ENCODE measurements around the gene TAGLN2.
A peak's percentile ranks its signal among the peaks of the same experiment; 100 is the strongest.

The TAGLN2 gene

DNA sequence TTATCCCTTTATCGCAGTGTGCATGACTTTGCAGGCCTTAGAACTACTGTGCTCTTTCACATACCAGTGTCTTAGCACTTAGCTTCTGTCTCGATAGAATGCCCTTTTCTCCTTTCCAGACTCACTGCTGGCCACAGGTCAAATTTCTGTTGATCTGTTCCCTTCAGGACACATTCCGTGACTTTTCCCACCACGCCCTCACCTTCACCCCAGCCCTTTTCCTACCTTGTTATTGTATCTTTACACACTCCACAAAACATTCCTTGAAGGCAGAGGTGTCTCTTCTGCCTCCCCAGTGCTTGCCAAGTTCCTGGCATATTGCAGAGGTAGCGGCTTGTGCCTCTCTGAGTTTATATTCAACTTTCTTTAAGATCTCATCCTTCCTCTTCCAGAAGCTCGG lies 23.8 kb upstream of the TAGLN2 start:
- DNase-seq (ENCODE audit: low read depth) = no peak

DNA sequence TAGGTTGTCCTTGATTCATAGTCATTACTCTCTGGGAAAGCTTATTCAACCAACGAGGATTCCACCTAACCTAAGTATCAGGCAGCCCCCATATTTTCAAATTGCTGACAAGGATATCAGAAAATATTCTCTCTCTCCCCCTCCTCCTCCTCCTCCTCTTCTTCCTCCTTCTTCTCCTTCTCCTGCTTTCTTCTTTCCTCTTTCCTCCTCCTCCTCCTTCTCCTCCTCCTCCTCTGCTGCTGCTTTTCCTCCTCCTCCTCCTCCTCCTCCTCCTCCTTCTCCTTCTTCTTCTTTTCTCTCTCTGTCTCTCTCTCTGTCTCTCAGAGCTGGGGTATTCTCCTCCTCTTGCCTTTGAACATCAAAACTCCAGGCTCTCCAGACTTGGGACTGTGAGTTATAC lies 22.6 kb upstream of the TAGLN2 start:
- DNase-seq (ENCODE audit: low read depth) = no peak

DNA sequence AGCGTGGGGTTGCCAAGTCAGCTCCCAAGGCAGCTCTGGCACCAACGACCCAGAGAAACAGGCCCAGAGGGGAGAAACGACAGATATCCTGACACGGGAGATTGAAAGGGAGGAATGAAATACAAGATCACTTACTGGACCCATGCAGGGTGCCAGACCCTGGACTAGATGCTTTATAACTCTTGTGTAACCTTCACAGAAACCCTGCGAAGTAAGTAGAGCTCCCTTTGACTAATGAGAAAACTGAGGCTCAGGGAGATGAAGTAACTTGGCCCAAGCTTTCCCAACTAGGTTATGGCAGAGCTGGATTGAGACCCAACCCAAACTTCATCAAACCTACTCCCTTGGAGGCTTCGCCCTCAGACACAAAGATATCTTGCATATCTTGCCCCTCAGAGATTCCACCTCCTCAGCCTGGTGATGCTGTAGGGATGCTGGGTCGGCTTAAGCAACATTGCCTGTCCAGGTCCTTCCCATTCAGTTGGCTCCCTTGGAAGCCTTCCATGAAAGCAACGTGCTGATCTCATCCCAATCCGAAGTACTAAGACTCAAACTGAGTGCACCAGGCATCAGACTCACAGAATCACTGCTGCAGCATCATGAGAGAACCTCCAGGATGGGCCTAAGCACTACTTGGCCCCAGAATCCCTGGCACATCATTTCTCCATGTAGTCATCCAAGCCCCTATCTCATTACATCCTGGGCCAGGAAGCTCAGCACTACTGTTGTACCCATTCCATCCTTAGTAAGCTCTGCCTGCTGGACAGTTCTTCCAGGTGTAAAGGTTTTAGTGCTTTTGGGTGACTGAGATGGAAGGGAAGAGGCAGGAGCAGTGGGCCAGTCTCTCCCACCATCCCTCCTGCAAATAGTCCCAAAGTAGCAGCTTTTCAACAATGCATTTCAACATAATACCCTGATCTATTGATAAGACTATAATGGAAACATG lies 21.2 kb upstream of the TAGLN2 start:
- DNase-seq (ENCODE audit: low read depth) = no peak

DNA sequence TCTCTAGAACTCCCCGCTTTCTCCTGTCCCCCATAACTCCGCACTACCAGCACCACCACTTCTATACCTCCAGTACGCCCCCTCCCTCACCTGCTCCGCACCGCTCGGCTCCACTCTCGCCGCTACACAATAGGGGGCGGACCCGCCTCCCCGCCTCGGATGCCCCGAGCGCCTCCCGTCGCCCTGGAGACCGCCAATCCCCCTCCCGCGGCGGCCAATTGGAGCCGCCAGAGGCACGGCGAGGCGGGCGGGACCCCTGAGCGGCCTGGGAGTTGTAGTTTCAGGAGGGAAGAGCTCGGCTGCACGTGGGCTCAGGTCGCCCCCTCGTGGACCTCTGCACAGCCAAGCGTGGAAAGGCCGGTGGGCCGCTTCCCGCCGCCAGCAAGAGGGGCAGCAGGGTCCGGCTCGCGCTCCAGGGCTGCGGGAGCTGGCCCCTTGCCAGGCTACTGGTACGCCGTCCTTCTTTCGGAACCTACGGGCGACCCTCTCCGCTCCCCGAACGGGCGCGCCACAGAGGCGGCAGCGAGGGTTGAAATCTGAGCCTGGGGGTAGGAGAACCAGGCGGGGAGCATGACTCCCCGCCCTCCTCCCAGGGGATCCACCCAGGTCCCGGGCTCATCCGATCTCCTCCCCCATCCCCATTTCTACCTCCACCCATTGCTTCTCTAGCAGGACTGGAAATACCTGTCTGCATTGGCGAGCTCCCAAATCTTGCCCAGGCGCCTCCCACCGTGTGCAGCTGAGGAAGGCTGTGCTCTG lies 20.4 kb upstream of the TAGLN2 start, which contains the start of gene IGSF9:
TSS of gene IGSF9 (minus strand) at position 131 of the 759 bp plus-strand sequence. CDS start 2,159 bp downstream, outside the sequence.
- DNase-seq (ENCODE audit: low read depth) = peak; percentile 52

DNA sequence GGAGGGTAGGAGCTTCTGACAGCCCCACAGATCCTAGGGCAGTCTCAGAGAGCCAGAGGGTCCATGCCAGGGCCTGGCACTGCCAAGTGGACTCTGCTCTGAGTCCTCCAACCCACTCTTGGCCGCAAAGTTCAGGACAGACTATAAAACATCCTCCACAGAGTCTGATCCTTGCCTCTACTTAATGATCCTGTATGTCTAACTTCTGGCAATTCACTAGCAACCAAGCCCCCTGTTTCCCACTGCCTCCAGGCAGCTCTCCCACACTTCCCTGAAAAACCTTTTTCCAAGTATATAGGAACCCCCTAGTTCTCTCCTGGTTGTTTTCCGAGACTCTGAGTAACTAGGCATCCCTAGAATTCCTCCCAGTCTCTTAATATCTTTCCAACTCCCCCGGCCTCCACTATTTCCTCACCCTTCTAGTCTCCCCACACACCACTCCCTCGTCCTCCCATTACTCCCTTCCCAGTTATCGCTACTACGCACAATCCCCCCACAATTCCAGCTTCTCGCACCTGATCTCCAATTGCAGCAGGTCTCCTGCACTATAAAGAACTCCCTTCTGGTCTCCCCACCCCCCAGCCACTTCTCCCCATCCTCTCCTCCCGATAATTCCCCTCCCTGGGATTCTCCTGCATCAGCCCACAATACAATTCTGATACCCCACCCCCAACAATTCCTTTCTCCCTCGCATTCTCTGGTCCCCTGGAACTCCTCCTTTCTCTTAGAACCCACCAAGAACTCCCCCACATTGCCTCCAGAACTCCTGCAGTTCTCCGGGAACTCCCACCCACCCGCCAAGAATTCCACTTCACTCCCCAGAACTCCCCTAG lies 19.5 kb upstream of the TAGLN2 start:
- DNase-seq (ENCODE audit: low read depth) = no peak

DNA sequence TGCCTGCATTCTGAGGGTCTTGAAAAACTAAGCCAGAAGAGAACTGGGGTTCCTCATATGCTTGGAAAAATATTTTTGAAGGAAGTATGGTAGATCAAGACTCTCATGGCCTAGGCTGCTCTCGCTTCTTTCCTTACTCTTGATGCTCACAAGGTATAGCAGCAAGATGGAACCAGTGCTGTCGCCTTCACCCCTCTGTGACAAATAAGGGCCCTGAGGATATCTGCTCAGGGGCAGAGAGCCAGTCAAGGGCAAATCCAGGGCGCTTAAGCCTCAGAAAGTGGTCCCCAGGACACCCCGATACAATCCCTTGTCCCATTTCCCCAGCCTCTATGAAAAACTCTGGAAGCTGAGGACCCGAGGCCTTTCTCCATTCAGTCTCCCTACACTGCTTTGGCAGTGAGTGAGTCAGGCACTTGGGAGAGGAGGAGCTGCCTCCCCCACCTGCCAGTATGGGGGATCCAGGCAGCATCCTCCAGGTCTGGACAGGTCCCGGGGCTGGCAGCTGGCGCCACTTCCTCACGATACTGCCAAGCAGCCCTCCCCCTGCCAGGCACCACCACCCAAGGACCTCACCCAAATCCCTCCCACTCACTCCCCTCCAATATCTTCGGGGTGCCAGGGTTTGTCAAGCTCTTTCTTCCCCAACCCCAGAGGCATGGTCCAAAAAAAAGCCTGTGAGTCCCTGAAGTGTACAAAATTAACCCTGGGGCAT lies 18.8 kb upstream of the TAGLN2 start:
- no peak for DNase-seq (ENCODE audit: low read depth)

DNA sequence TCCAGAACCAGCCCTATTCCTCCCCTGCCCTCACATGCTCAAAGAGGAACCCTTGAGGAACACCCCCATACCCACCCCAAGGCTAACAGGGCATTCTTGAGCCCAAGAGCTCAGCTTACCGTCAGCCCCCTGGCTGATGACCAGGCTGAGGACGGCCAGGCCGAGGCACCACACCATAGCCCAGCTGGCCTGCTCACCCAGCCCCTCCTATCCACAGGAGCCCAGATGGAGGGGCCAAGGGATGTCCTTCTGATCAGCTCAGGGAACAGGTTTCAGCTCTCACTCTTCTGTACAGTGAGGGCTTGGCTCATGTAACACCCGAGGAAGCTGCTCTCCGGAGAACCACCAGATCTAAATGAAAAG lies 18.0 kb upstream of the TAGLN2 start:
- DNase-seq (ENCODE audit: low read depth) = no peak

DNA sequence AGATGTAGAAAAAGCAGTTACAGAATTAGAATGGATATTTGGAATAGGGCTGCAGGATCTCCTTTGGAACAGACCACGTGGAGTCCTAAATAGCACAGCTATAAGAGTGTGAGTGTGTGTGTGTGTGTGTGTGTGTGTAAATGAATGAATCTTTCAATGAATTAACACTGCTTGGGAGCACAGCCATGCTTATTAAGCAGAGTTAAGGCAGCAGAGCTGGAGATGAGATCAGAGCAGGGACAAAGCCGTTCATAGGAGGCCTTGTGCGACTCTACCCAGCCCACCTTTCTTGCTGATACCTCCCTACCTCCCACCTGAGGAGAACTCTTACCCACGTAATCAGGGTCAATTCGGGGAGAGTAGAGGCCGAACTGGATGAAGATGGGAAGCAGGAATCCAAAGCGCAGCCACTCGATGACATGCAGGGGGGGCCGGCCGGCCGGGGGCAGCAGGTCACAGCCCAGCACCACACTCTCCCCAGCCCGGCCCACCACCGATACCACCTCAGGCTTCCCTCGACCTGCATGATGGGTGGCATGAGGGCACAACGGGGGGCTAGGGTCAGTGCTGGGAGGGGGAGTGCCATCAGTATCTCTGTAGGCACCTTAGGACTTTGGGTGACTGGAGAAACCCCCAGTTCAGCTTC lies 17.4 kb upstream of the TAGLN2 start:
- no peak for DNase-seq (ENCODE audit: low read depth)

DNA sequence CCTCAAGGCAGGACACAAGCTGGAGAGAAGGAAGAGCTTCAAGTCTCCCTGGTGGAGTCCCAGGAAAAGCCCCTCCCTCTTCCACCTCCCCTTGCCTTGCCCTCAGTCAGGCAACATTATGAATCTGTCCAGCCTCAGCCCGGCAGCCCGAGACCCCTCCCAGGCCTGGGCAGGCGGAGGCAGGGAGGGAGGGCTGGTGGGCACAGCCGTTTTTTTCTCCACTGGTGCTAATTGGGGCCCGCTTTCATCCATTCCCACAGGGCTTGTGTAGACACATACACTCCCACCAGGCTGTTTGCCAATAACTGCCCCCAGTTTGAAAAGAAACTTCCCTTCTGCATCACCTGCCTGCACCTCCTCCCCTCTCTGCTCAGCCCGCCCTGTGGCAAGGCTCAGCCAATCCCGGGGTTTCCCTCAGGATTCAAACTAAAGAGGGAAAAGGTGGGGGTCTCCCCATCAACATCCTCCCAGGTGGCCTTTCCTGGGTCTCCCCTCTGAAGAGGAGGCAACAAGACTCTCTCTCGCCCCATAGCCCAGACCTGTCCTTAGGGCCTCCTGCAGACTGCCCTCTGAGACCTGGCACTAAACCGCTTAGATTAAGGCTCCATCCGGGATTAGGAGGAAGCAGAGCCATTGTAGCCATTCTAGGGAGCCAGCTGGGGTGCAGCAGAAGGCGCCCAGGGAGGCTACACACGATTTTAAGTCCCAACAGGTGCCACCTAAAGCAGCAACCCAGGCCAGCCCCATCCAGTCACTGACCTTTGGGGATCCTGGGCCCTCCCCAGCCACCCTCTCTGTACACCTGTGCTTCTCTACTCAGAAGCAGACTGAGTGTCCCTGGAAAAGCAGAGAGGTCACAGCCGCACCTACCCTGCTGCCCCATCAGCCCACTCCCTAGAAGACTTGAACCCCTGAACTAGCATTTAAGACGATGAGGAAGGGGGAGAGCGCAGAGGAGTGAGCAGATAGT lies 16.6 kb upstream of the TAGLN2 start:
- no peak for DNase-seq (ENCODE audit: low read depth)

DNA sequence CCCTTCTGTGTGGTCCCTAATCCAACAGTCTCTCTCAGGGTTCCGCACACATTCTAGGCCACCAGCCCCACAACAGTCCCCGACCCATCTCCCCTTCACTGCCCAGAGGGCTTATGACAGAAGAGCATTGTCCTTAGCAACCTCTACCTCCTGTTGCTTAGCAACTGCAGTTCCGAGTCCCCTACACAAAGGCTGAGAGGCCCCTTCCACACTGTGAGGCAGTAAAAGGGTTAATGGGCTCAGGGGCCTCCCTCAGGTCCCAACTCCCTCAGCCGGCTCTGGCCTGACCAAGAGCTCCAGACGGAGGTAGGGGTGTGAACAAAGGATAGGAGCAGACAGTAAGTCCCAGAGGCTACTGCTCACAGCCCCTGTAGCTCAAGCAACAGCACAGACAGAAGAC lies 15.8 kb upstream of the TAGLN2 start:
- DNase-seq (ENCODE audit: low read depth) = no peak

DNA sequence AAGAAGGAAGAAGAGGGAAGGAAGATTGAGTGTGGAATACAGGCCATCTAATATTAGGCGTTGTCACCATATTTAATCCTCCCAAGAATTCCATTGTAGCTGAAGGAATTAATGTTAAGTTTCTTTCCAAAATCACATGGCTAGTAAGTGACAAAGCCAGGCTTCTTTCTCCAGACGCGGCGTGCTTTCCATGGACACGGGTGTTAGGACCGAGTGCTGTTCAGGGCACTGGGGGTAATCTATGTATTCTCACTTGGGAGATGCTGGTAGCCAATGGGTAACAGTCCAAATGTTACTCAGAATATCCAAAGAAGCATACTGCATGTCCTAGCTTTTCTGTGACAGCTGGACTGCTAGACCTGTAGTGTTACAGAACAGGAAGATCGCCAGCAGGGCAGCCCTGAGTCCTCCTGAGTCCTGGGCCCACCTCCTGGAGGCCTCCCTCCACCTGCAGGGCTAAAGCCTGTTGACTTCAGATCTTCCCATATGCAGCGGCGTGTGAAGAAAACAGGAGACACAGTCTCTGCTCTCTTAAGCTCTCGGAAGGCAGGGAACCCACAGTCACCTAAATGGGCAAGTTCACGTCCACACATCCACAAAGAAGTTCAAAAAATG lies 14.8 kb upstream of the TAGLN2 start:
- DNase-seq (ENCODE audit: low read depth) = no peak

DNA sequence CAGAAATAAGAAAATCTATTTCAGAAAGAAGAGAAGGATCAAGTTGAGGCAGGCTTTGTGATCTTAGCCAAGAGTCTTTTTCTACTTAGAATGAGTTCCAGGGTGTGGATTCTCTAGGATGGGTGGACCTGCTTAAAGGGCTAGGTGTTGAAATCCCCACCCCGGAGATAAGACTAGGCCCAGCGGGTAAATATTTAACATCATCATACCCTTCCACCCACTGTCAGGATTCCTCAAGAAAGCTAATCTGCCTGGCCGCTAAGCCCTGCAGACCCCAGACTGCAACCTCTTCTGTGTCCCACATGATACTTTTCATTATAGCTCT lies 14.3 kb upstream of the TAGLN2 start:
- DNase-seq (ENCODE audit: low read depth) = no peak

DNA sequence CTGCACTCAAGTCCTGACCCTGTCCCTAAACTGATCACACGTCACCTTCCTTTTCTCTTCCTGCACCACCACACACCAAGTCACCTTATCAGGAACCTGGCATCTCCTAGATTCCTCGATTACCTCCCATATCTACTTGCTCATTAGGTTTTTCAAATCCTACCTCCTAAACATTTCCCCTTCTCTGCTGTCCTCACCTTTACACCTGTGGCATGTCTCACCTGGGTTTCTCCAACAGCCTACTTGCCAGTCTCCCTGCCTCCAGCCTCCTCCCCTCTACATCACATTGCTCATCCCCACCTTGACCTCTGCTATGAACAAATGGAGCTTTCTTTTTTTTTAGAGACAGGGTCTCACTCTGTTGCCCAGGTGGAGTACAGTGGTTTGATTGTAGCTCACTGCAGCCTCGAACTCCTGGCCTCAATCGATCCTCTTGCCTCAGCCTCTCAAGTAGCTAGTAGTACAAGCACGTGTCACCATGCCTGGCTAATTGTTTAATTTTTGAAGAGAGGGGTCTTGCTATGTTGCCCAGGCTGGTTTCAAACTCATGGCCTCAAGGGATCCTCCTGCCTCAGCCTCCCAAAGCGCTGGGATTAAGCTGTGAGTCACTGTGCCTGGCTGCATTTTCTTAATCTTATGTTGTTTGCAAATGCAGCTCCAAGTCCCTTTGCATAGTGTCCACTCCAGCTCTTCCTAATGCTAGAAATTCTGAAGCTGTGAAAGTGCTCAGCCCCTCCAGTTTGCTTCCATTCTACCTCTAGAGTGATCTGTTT lies 13.8 kb upstream of the TAGLN2 start:
- DNase-seq (ENCODE audit: low read depth) = no peak

DNA sequence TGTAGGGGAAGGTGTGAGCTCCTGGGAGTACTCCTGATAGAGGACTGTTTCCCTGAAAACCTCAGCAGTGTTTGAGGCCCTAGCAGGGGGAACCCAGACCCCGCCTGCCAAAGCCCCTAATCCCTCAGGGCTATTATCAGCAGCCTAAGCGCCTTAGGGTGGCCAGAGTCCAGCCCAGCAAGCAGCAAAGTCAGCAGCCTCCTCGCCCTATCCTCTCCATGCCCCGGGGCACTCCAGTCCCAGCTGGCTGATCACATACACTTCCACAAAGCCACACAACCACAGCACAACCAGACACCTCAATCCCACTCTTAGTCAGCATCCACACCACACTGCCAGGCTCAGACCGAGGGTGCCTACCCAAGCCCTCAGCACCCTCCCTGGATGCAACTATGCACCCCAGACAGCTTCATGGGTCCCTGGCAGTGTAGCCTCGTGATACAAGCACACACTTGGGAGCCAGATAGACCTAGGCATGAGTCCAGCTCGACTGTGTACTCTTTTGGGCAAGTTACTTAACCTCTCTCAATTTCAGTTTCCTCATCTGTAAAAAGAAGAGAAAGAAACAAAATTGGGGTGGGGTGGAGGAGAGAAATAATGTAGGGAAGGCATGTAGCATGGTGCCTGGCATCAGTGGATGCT lies 13.0 kb upstream of the TAGLN2 start:
- DNase-seq (ENCODE audit: low read depth) = no peak

DNA sequence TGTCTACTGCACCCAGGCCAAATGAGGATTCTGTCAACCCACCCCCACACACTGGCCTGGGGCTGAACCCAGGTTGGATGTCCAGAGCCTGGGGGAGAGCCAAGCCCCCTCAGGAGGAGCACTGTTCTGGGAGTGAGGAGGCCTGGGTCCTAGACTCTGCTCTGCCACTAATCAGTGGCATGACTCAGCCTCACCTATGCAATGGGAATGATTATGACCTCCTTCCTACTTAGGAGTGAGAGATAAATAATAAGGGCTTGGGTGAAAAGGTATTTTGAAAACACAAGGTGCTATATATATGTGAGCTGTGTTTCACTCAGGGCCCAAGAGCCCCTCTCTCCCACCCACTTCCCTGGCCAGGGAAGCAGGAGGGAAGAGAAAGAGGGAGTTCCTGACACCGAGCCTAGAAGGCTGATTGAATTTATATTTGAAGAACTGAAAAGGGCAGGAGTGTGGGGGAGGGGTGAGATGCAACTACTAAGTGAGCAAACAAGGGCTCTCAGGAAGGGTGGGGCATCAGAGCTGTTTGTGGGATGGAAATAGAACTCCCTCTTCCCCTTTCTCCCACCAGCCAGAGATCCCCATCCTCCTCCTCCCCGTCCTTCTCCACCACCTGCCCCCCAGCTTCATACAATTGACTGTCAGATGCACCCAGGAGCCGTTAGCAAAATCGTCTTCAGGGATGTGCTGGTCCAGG lies 11.9 kb upstream of the TAGLN2 start:
- no peak for DNase-seq (ENCODE audit: low read depth)

DNA sequence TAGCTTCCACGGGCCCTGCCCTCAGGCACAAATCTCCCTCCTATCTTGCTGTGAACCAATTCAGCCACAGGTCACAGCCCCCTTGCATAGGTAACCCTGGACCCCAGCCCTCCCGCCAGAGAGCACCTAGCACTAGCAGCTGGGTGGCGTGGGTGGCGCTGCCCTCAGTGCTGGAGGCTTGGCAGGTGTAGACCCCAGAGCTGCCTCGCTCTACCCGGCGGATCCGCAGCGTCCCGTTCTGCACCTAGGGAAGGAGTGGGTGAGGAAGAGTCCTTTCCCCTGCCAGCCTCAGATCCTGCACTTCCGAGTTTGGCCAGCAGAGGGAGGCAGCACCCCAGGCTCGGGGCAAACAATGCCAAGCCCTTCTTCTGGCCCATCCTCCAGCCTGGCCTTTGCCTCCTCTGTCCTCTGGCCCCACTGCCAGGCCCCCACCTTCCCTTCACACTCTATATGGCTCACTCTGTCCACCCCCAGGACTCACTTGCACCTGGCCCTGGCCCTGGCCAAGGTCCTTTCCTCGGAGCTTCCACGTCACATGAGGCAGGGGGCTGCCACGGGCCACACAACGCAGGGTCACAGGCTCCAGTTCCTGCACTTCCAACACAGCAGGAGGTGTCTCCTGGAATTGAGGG lies 11.1 kb upstream of the TAGLN2 start:
- DNase-seq (ENCODE audit: low read depth) = peak; percentile 78

DNA sequence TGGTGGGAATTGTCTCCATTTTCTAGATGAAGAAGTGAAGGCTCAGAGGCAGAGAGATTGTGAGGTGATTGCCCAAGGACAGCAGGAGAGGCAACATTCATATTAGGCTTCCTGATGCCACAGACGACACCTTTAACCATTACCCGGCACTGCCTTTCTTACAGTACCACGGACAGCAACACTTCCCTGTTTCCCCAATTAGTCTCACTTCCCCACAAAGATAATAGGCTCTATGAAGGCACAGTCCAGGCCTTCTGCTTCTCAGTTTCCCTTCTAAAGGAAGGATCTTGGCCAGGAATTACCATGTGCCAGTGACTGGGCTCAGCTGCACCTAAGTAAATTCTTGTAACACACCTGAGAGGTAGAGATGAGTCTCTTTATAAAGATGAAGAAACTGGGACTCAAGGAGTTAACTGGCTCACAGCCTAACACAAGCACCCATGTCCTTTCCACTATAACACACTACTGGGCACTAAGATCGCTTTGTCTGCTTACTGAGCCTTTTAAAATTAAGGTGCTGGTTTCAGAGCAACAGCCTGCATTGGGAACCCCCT lies 10.5 kb upstream of the TAGLN2 start:
- no peak for DNase-seq (ENCODE audit: low read depth)
